ENCODE measurements around the gene STARD10. TPM values are rescaled to one million over a fixed set of nuclear protein-coding genes. Genes with fewer than 3 reads are reported as not detected.

The STARD10 gene
- total and polyA plus RNA-seq, 9 of the 15 experiments (the other 6 are each of a cell fraction or from before 2014, with no cell fraction given): 0.15 to 52.9 (median 32.3) TPM

GRCh38 chr11:72814286-72815109 lies 20.7 kb upstream of the STARD10 start, which contains the start of gene ATG16L2 (continued):
- TF ChIP-seq E2F5 (CRISPR knock-in tag; IDR thresholded peaks at IDR 0.05): 0 out of 2 replicates have a peak, but pooled peaks have one; percentile 27
- no peak for TF ChIP-seq SFPQ (IDR thresholded peaks at IDR 0.05; ENCODE audit: low read depth, low read length)
- no peak for TF ChIP-seq ARHGAP35 (IDR thresholded peaks at IDR 0.05; ENCODE audit: partially characterized antibody)
- TF ChIP-seq HOXB6 (CRISPR knock-in tag; IDR thresholded peaks at IDR 0.05; ENCODE audit: borderline replicate concordance): no peak
- peak; percentile 76 for TF ChIP-seq RBFOX2 (IDR thresholded peaks at IDR 0.05; ENCODE audit: low read depth, low read length)
- no peak for TF ChIP-seq CREB5 (CRISPR knock-in tag; IDR thresholded peaks at IDR 0.05)
- TF ChIP-seq HDAC1 (IDR thresholded peaks at IDR 0.05): peak in 1 of 2 experiments; percentile 61; a peak in 1 of 4 replicates
- TF ChIP-seq MTA2 (IDR thresholded peaks at IDR 0.05; ENCODE audit: low read depth): no peak
- TF ChIP-seq BCOR (IDR thresholded peaks at IDR 0.05): no peak
- TF ChIP-seq PML (IDR thresholded peaks at IDR 0.05; ENCODE audit: low read length): 0 out of 2 replicates have a peak, but pooled peaks have one; percentile 40
- no peak for TF ChIP-seq ZNF175 (CRISPR knock-in tag; IDR thresholded peaks at IDR 0.05; ENCODE audit: low read depth)
- no peak for TF ChIP-seq SMAD1 (IDR thresholded peaks at IDR 0.05; ENCODE audit: low read depth, low read length, partially characterized antibody)
- no peak for TF ChIP-seq ZNF316 (IDR thresholded peaks at IDR 0.05)
- TF ChIP-seq CREB3L1 (IDR thresholded peaks at IDR 0.05; ENCODE audit: borderline replicate concordance, low read depth): no peak
- no peak; the same call in 1 of the 2 replicates for TF ChIP-seq ESRRA (IDR thresholded peaks at IDR 0.05; ENCODE audit: borderline replicate concordance, low read depth)
- no peak for TF ChIP-seq CBFA2T3 (IDR thresholded peaks at IDR 0.05)
- TF ChIP-seq TAF1 (IDR thresholded peaks at IDR 0.05; ENCODE audit: control insufficient read depth, extremely low read depth, insufficient read depth, low read length, severe bottlenecking): peak; percentile 46

Measured in K562 (cell line).